GM06990 (cell line): ENCODE results near the gene ANKRD33.

Experiments
- DNase-seq: peaks from one replicate; pipeline ENCODE4 v3.0.0-alpha.2; 2011; ENCODE audit not compliant: insufficient read length; ENCODE audit errors: extremely low read depth
- H3K27me3 ChIP-seq: replicated peaks from 2 replicates; pipeline ENCODE4 v1.6.0; 2011; ENCODE audit warnings: low read length; ENCODE audit not compliant: control insufficient read depth, insufficient read depth
- H3K36me3 ChIP-seq: 2 replicates; pipeline ENCODE4 v1.5.1; 2011; ENCODE audit warnings: low read length; ENCODE audit not compliant: control insufficient read depth, insufficient read depth
- H3K4me3 ChIP-seq: replicated peaks from 2 replicates; pipeline ENCODE4 v1.5.1; 2011; ENCODE audit warnings: low read depth, mild to moderate bottlenecking, control low read depth, low read length
- CTCF ChIP-seq: IDR thresholded peaks from 2 replicates; pipeline ENCODE4 v1.5.1; 2011; ENCODE audit warnings: low read length, control low read depth, mild to moderate bottlenecking, inconsistent platforms; ENCODE audit not compliant: insufficient read depth, poor library complexity, severe bottlenecking

Gene ANKRD33

GRCh38 chr12:51898937-51899336, 11.0 kb downstream of the ANKRD33 start:
- Histone ChIP-seq H3K36me3 (no peaks in the 10 kb centered on the region), H3K4me3 (no peak overlapping the region), H3K27me3 (peaks cover 2% of the 10 kb centered on the region)
- no peak for DNase-seq
- no peak for TF ChIP-seq CTCF

- no peaks in the 10 kb centered on the region for H3K36me3 ChIP-seq
- no peak for TF ChIP-seq CTCF
- peaks cover 2% of the 10 kb centered on the region for H3K27me3 ChIP-seq
- no peak for DNase-seq
- no peak overlapping the region for H3K4me3 ChIP-seq
Measured at GRCh38 chr12:51900323-51900889, 12.5 kb downstream of the ANKRD33 start.

GRCh38 chr12:51901121-51901817, 13.4 kb downstream of the ANKRD33 start:
- DNase-seq: no peak
- no peak overlapping the region for H3K4me3 ChIP-seq
- H3K36me3 ChIP-seq: no peaks in the 10 kb centered on the region
- no peak for TF ChIP-seq CTCF
- H3K27me3 ChIP-seq: peaks cover 3% of the 10 kb centered on the region

- no peak for TF ChIP-seq CTCF
- H3K36me3 ChIP-seq: no peaks in the 10 kb centered on the region
- H3K27me3 ChIP-seq: peaks cover 3% of the 10 kb centered on the region
- H3K4me3 ChIP-seq: no peak overlapping the region
- DNase-seq: no peak
Measured at GRCh38 chr12:51901881-51902280, 14.0 kb downstream of the ANKRD33 start.

GRCh38 chr12:51904951-51905470, 17.1 kb downstream of the ANKRD33 start:
- TF ChIP-seq CTCF: no peak
- Histone ChIP-seq H3K27me3 (peaks cover 1% of the 10 kb centered on the region), H3K4me3 (no peak overlapping the region)

More at GRCh38 chr12:51904951-51905470, 17.1 kb downstream of the ANKRD33 start:
- no peak for DNase-seq
- H3K36me3 ChIP-seq: no peaks in the 10 kb centered on the region
